Measurements from ENCODE around the gene C10orf143.
"Not testable (repeated sequence)": the region's sequence is repeated elsewhere in the genome, so short reads cannot be mapped to it uniquely, and the experiment has no call there.

The C10orf143 gene

GRCh38 chr10:130110246-130111112 lies at the start of gene C10orf143:
Gene C10orf143 (minus strand): TSS chr10:130110830. CDS start chr10:130110772, 58 bp downstream.
- peak; percentile 80 for DNase-seq

GRCh38 chr10:130159192-130159794 lies 48.7 kb upstream of the C10orf143 start:
- DNase-seq = no peak

- no peak for DNase-seq
Observed at GRCh38 chr10:130146042-130146441, 35.4 kb upstream of the C10orf143 start.

- no peak for DNase-seq
Observed at GRCh38 chr10:130141878-130142277, 31.2 kb upstream of the C10orf143 start.

- DNase-seq = no peak
Observed at GRCh38 chr10:130141460-130141859, 30.8 kb upstream of the C10orf143 start.

- no peak for DNase-seq
Observed at GRCh38 chr10:130141038-130141437, 30.4 kb upstream of the C10orf143 start.

- DNase-seq = no peak
Observed at GRCh38 chr10:130140425-130140824, 29.8 kb upstream of the C10orf143 start.

GRCh38 chr10:130138479-130138866 lies 27.8 kb upstream of the C10orf143 start:
- DNase-seq = no peak

GRCh38 chr10:130137659-130138478 lies 27.2 kb upstream of the C10orf143 start:
- DNase-seq = no peak

- no peak for DNase-seq
Observed at GRCh38 chr10:130137090-130137448, 26.4 kb upstream of the C10orf143 start.

GRCh38 chr10:130136226-130137089 lies 25.8 kb upstream of the C10orf143 start, which contains the start of gene GLRX3:
Gene GLRX3 (plus strand): TSS chr10:130136391. CDS start chr10:130136421, 30 bp downstream.
- DNase-seq = peak; percentile 52

GRCh38 chr10:130135676-130136225 lies 25.1 kb upstream of the C10orf143 start:
- no peak for DNase-seq

- no peak for DNase-seq
Observed at GRCh38 chr10:130128922-130129321, 18.3 kb upstream of the C10orf143 start.

- no peak for DNase-seq
Observed at GRCh38 chr10:130128062-130128781, 17.6 kb upstream of the C10orf143 start.

GRCh38 chr10:130127364-130128061 lies 16.9 kb upstream of the C10orf143 start:
- peak; percentile 23 for DNase-seq

- no peak for DNase-seq
Observed at GRCh38 chr10:130121486-130122079, 11.0 kb upstream of the C10orf143 start.

- not testable (repeated sequence) for DNase-seq
Observed at GRCh38 chr10:130117535-130117934, 6.9 kb upstream of the C10orf143 start.

GRCh38 chr10:130116942-130117341 lies 6.3 kb upstream of the C10orf143 start:
- not testable (repeated sequence) for DNase-seq

GRCh38 chr10:130112821-130113220 lies 2.2 kb upstream of the C10orf143 start:
- no peak for DNase-seq

GRCh38 chr10:130111852-130112180 lies 1.2 kb upstream of the C10orf143 start:
- DNase-seq = no peak
